ENCODE measurements around the gene STX18.

DNA sequence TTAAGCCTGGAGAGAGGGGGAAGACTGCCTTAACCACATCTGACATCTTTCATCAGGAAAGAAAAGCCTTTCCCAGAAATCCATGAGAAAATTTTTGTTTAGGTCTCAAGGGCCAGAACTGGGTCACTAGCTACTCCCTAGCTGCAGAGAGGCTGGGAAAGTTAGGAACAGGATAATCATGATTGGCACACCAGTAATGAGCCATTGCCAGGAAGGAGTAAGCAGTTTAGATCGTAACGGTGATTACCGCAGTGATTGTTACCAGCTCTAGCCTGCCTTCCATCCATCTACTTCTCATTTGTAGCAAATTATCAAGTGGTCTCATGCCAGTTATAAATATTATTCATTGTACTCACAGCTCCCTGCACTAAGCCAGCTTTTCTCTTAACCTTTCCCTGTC, 22.7 kb upstream of the STX18 start:
- TF ChIP-seq, protein P1, sequence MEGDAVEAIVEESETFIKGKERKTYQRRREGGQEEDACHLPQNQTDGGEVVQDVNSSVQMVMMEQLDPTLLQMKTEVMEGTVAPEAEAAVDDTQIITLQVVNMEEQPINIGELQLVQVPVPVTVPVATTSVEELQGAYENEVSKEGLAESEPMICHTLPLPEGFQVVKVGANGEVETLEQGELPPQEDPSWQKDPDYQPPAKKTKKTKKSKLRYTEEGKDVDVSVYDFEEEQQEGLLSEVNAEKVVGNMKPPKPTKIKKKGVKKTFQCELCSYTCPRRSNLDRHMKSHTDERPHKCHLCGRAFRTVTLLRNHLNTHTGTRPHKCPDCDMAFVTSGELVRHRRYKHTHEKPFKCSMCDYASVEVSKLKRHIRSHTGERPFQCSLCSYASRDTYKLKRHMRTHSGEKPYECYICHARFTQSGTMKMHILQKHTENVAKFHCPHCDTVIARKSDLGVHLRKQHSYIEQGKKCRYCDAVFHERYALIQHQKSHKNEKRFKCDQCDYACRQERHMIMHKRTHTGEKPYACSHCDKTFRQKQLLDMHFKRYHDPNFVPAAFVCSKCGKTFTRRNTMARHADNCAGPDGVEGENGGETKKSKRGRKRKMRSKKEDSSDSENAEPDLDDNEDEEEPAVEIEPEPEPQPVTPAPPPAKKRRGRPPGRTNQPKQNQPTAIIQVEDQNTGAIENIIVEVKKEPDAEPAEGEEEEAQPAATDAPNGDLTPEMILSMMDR (IDR thresholded peaks at IDR 0.05) = no peak
- no peak for TF ChIP-seq POLR2A (IDR thresholded peaks at IDR 0.05)
- no peak for TF ChIP-seq POLR2AphosphoS5 (IDR thresholded peaks at IDR 0.05)
